ENCODE measurements around the gene LAMB1. TPM values are rescaled to one million over a fixed set of nuclear protein-coding genes. Genes with fewer than 3 reads are reported as not detected.
A peak's percentile ranks its signal among the peaks of the same experiment; 100 is the strongest.

The LAMB1 gene
- total RNA-seq, 1 donor from 2014 or later: 226 TPM

- no peaks in the 10 kb centered on the region for H3K9me3 Mint-ChIP-seq
- H3K4me3 Mint-ChIP-seq: no peak overlapping the region
- TF ChIP-seq CTCF (conservative IDR thresholded peaks at IDR 0.05): no peak
- H3K27me3 Mint-ChIP-seq: peaks cover 12% of the 10 kb centered on the region
- H3K4me1 Mint-ChIP-seq (ENCODE audit: unreplicated experiment): no peaks in the 10 kb centered on the region
- DNase-seq (ENCODE audit: extremely low spot score, unreplicated experiment): no peak
- H3K36me3 Mint-ChIP-seq: no peaks in the 10 kb centered on the region
- no peak overlapping the region for H3K27ac Mint-ChIP-seq
Observed at GRCh38 chr7:107877731-107878382, 125.1 kb downstream of the LAMB1 start.

- H3K4me3 Mint-ChIP-seq: no peak overlapping the region
- peaks cover 11% of the 10 kb centered on the region for H3K27me3 Mint-ChIP-seq
- no peaks in the 10 kb centered on the region for H3K36me3 Mint-ChIP-seq
- no peaks in the 10 kb centered on the region for H3K4me1 Mint-ChIP-seq (ENCODE audit: unreplicated experiment)
- no peak for DNase-seq (ENCODE audit: extremely low spot score, unreplicated experiment)
- no peak overlapping the region for H3K27ac Mint-ChIP-seq
- H3K9me3 Mint-ChIP-seq: no peaks in the 10 kb centered on the region
- TF ChIP-seq CTCF (conservative IDR thresholded peaks at IDR 0.05): no peak
Observed at GRCh38 chr7:107876916-107877315, 126.0 kb downstream of the LAMB1 start.

GRCh38 chr7:107874605-107875446, 128.1 kb downstream of the LAMB1 start:
- Mint-ChIP-seq H3K9me3 (no peaks in the 10 kb centered on the region), H3K36me3 (no peaks in the 10 kb centered on the region), H3K4me1 (ENCODE audit: unreplicated experiment) (no peaks in the 10 kb centered on the region), H3K4me3 (no peak overlapping the region), H3K27me3 (peaks cover 15% of the 10 kb centered on the region), H3K27ac (no peak overlapping the region)
- peak; percentile 85 for TF ChIP-seq CTCF (conservative IDR thresholded peaks at IDR 0.05)
- DNase-seq (ENCODE audit: extremely low spot score, unreplicated experiment): no peak

GRCh38 chr7:107874111-107874510, 128.8 kb downstream of the LAMB1 start:
- Mint-ChIP-seq H3K36me3 (no peaks in the 10 kb centered on the region), H3K4me3 (no peak overlapping the region), H3K27ac (no peak overlapping the region), H3K9me3 (no peaks in the 10 kb centered on the region), H3K27me3 (peaks cover 9% of the 10 kb centered on the region), H3K4me1 (ENCODE audit: unreplicated experiment) (no peaks in the 10 kb centered on the region)
- TF ChIP-seq CTCF (conservative IDR thresholded peaks at IDR 0.05): no peak
- DNase-seq (ENCODE audit: extremely low spot score, unreplicated experiment): no peak

Other genes starting within 250 kb of the LAMB1 start
- gene SLC26A3, start 199.9 kb downstream of the LAMB1 start, total RNA-seq (ENCODE audit: low replicate concordance): 4.7 and 14.3 TPM in 2 replicates
- gene DLD, start 112.0 kb downstream of the LAMB1 start, total RNA-seq (ENCODE audit: low replicate concordance): 74.3 and 80.7 TPM in 2 replicates
- 0.81 and 1.3 TPM in 2 replicates for gene LAMB4, start 127.2 kb upstream of the LAMB1 start, total RNA-seq (ENCODE audit: low replicate concordance)

All from type B pancreatic cell (in vitro differentiated cells).